ENCODE measurements around the gene OPA3. TPM values are rescaled to one million over a fixed set of nuclear protein-coding genes. Genes with fewer than 3 reads are reported as not detected.

Gene OPA3
- total and polyA plus RNA-seq, 12 donors, result 4.3 to 34.1 (median 16.7) TPM

- Histone ChIP-seq H3K27ac (no peak overlapping the region), H3K27me3 (no peaks in the 10 kb centered on the region), H3K36me3 (replicated peaks in 1 of 2) (no peaks in the 10 kb centered on the region), H3K4me1 (replicated peaks in 1 of 2) (peaks cover 13 to 19% of the 10 kb centered on the region in 2 donors), H3K9me3 (replicated peaks in 1 of 3) (no peaks in the 10 kb centered on the region), H3K4me3 (no peak overlapping the region)
- intact Hi-C loops (cut with DNase I), result no loop called here
- TF ChIP-seq CTCF (IDR thresholded peaks at IDR 0.05) (no peak), POLR2A (IDR thresholded peaks at IDR 0.05) (no peak)
- WGBS, 4 donors, result 79 to 82% (median 81%) methylated on average over 9 of the region's 9 CpGs
- DNase-seq, result no peak
These were observed 80.7 kb downstream of the OPA3 start for GRCh38 chr19:45503909-45504308.

- peak overlapping the region in 2 of 5 donors; percentile 27 to 33 for H3K27ac ChIP-seq
- no peak for DNase-seq
- H3K27me3 ChIP-seq, result no peaks in the 10 kb centered on the region
- WGBS, 4 donors, result 49 to 72% (median 62%) methylated on average over 5 of the region's 5 CpGs
- H3K4me3 ChIP-seq, result no peak overlapping the region
- intact Hi-C loops (cut with DNase I), result no loop called here
- TF ChIP-seq CTCF (IDR thresholded peaks at IDR 0.05) (no peak), POLR2A (IDR thresholded peaks at IDR 0.05) (no peak)
- H3K4me1 ChIP-seq (replicated peaks in 1 of 2), result peaks cover 25 to 28% of the 10 kb centered on the region in 2 donors
- no peaks in the 10 kb centered on the region for H3K9me3 ChIP-seq (replicated peaks in 1 of 3)
- H3K36me3 ChIP-seq (replicated peaks in 1 of 2), result no peaks in the 10 kb centered on the region
These were observed 82.5 kb downstream of the OPA3 start for GRCh38 chr19:45502111-45502510.

GRCh38 chr19:45501730-45502014, 82.9 kb downstream of the OPA3 start:
- Histone ChIP-seq H3K4me1 (replicated peaks in 1 of 2) (peaks cover 25 to 28% of the 10 kb centered on the region in 2 donors), H3K4me3 (no peak overlapping the region), H3K27me3 (no peaks in the 10 kb centered on the region), H3K27ac (peak overlapping the region in 1 of 5 donors; percentile 33), H3K36me3 (replicated peaks in 1 of 2) (no peaks in the 10 kb centered on the region), H3K9me3 (replicated peaks in 1 of 3) (no peaks in the 10 kb centered on the region)
- DNase-seq, result no peak
- 63 to 68% (median 65%) methylated on average over 2 of the region's 2 CpGs for WGBS, 4 donors
- intact Hi-C loops (cut with DNase I), result no loop called here
- TF ChIP-seq POLR2A (IDR thresholded peaks at IDR 0.05) (no peak), CTCF (IDR thresholded peaks at IDR 0.05) (no peak)

GRCh38 chr19:45500918-45501729, 83.5 kb downstream of the OPA3 start:
- H3K36me3 ChIP-seq (replicated peaks in 1 of 2), result no peaks in the 10 kb centered on the region
- no peak overlapping the region for H3K4me3 ChIP-seq
- 83 to 87% (median 85%) methylated on average over 8 of the region's 8 CpGs for WGBS, 4 donors
- peaks cover 25 to 32% of the 10 kb centered on the region in 2 donors for H3K4me1 ChIP-seq (replicated peaks in 1 of 2)
- DNase-seq, result no peak
- no peaks in the 10 kb centered on the region for H3K9me3 ChIP-seq (replicated peaks in 1 of 3)
- no peaks in the 10 kb centered on the region for H3K27me3 ChIP-seq
- intact Hi-C loops (cut with DNase I), result no loop called here
- TF ChIP-seq CTCF (IDR thresholded peaks at IDR 0.05), result no peak
- TF ChIP-seq POLR2A (IDR thresholded peaks at IDR 0.05), result no peak
- no peak overlapping the region for H3K27ac ChIP-seq

Data from adrenal gland (tissue), 12 donors.